Stimulated activated CD4-positive, alpha-beta T cell treated with anti-CD3 and anti-CD28 coated beads, Interleukin-1b, Interleukin-23, amount 100 ng/mL, for 4 hours (primary cell): ENCODE measurements around the gene CYSTM1.

ENCODE experiments used
- DNase-seq, 2 donors: peaks; one replicate each; pipeline ENCODE4 v3.0.0-alpha.2; 2020; ENCODE audit warnings: low read depth in 2 of 2

CYSTM1 gene, protein sequence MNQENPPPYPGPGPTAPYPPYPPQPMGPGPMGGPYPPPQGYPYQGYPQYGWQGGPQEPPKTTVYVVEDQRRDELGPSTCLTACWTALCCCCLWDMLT

DNA sequence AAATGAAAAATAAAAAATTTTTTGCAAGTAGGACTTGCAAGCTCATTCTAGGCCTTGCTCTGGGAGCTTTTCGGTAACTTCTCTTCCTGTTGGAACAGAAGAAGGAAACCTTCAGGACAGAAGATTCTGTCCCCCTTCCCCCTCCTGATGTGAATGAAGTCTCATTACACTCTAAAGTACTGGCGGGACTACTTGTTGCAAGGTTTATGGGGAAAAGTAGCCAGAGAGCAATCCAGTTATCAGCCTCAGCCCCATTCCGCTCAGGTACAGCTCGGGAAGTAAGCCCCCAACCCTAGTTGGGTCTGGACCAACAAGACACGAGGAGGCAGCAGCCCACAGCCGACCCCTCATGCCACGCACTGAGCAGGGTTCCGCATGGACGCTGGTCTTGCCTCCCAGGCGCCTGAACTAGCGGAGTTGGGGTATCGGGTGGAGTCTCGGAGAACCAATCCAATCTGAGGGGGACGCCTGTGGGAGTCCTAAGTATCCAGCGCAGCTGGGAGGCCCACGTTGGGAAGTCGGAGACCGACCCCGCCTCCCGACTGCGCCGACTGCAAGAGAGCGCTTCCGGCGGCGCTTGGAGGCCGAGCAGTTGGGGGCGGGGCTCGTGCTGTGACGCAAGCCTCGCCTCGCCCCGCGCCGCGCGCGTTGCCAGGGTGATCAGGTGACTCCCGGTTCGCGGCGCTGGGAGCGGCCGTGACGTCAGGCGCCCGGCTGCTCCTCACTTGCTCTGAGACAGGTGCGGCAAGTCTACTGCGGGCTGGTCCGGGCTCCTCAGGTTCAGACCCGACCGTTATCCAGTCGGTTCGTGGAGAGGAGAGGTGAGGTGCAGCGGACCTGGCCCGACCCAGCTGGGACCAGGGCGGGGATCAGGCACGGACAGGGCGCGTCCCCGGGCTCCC lies at the start of gene CYSTM1:
TSS of gene CYSTM1 (plus strand) at position 724 of the 902 bp plus-strand sequence. CDS start 19,278 bp downstream, outside the sequence.
- peak; percentile 94 to 97 for DNase-seq

DNA sequence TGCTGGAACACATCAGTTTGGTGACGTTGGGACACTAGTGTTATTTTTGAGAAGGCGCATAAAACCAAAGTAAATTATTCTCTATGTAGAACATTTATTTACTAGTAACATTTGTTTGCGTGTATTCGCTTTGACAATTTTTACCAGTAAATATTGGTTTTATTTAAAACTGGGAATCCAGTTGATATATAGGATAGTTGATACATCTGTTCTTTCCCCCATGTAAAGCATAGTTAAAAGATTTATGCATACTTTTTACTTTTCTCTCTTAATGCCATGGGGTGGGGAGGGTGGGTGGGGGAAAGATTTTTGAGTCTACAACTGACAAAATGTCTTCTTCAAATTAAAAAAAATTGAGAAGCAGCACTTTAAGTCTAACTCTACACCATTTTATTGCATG lies 49.4 kb upstream of the CYSTM1 start, which contains the start of gene IGIP:
TSS of gene IGIP (plus strand) at position 301 of the 400 bp plus-strand sequence. CDS start 2,540 bp downstream, outside the sequence.
- DNase-seq, result no peak

DNA sequence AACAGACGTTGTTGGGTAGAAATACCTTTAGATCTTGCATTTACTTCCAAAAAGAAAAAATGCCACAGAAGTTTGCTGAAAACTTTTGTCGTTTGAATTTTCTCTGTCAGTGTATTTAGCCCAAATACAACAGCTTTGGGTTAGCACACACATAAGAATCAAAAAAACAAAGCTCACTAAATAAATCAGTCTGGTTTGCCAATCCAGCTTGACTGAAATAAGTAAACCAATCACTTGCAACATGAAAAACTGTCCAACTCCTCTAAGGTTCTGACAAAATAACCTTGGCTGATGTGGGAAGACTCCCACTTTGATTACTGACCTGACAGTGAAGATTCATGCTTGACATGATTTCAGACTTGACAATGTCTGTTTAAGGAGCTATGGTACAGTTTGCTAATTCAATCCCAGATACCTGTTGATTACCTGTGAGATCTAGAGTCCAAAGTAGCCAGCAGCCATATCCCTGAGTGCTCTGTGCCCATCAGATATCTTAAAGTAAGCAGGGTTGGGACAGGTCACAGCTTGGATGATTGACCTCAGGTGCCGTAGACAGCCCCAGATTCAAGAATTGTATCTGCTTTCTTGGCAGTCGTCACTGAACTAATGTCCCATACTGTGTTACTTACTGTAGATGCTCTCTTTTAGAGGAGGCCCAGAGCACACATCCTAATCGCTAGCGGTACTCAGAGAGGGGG lies 48.5 kb upstream of the CYSTM1 start:
- no peak for DNase-seq

DNA sequence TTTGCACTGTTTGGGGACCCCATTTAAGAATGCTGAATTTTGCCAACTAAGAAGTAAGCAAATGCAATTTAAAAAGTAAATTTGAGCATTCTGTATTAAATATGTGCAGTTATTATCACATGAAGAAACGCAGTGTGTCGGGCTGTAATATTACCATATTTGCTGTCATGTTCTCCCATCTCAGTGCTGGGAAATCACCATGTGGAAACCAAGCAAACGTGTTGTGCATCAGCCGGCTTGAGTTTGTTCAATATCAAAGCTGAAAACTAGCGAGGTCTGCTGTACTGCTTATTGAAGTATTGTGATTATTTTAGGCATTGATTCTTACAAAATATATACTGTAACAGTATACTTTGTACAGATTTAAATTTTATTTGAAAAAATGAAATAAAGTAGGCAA lies 46.6 kb upstream of the CYSTM1 start:
- DNase-seq, result no peak

DNA sequence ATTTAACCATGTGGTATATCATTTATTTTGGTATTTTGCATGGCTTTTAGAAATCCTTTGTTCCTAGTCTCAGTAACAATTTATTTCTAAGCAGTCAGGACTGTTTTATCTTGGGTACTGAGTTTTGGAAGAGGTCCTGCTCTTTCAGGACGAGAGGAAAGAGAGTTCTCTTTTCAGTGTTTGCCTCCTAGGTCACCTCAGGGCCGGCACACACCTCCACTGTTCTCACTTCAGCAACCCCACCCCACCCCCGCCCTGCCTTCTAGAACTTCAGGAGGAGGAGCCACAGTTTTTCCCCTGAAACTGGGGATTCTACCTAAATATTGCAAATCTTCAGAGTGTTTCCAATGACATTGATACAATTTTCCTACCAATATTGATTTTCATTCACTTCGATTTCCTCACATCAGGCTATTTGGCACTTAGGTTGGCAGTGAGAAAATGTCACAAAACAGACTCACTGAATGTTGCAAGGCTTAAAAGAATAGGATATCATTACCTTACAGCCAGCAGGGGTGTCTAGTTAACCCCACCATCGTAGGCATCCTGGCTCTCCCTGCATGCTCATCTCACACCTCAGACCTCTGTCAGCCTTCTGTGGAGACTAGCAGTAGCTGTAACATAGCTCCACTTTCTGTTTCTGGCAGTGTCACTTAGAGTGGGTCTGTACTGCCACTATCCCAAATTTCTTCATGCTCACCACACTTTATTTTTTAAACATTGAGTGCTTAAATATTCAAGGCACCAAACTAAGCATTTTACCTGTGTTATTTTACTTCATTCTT lies 43.8 kb upstream of the CYSTM1 start:
- DNase-seq, result no peak

DNA sequence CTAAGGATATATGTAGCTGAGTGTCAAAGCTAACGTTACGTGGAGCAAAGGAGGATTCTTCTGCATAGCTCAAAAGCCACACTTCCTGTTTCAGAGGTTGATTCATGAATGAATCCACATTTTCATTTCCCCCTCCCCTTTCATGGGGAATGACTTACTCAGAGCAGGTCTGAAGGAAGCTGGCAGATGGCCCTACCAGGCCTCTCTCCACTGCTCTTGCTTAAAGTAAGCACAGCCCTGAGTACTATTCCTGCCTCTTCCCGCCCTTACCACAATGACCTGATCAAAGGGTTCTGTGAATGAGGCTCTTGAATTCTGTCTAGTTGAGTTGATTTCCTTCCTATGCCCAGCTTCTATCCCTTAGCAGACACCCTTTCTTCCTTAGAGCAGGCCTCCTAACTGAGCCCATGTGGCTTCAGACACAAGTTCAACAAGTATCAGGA lies 43.0 kb upstream of the CYSTM1 start:
- DNase-seq, result no peak

DNA sequence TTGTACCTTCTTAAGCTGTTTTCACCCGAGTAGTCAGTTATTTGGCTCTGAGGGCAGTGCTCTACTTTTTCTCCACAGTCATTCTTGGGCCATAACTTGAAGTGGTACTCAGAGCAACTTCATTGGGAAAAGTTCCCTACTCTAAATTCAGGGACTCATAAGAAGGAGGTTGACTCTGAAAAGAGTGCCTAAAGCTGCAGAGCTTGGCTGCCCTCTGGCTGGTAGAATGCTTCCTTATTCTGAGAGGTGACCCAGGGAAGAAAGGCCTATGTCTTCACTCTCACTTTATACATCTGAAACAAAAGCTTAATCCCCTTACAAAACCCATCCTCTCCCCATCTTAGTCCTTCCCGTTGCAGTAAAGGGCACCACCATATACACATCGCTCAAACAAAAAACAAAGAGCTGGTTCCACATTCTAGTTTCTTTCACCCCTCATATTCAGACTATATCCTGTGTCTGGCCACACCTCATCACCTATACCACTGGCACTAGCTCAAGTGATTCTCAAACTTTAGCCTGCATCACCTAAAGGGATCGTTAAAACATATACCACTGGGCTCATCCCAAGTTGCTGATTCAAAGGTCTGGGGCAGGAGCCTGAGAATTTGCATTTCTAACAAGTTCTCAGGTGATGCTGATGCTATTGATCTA lies 41.3 kb upstream of the CYSTM1 start:
- DNase-seq, result no peak

DNA sequence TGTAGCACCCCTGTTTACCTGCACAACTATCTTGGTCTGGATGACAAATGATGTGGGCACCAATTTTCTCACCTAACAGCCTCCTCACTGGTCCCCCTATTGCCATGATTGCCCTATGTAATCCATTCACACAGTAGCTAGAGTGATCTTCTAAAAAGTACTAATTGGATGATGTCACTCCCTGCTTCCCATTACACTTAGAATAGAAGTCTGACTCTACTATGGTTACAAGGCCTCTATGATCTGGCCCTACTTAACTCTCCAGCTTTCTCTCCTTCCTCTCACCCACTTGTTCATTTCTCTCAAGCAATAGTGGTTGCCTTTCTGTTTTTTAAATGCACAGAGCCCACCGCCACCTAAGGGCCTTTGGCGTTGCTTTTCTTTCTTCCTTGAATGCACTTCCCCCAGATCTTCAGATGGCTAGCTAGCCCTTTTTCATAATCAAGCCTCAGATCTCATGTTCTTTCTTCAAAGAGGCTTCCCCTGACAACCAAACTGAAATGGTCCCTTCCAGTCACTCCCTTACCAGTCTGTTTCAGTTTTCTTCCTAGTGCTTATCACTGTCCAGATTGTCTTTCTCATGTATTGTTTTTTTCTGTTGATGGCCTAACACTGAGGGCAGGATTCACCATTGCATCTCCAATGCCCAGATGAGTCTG lies 40.6 kb upstream of the CYSTM1 start:
- DNase-seq, result no peak

DNA sequence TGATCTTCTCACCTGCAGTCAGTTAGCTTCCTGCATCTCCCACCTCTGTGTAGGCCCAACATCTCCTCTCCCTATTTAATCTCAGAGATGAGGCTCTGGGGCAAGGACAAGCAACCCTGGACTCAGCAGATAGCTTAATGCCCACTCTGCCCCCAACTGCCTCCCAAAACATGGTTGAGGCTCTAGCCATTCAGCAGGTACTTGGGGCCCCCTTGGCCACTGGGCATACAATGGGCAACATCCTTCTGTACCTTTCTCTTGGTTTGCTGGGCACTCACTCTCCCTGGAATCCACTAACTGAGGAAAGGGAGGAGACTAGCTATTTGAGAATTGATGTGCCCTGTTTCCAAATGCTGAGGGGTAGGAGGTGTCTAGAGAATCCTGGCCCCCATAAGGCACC lies 39.9 kb upstream of the CYSTM1 start:
- no peak for DNase-seq

DNA sequence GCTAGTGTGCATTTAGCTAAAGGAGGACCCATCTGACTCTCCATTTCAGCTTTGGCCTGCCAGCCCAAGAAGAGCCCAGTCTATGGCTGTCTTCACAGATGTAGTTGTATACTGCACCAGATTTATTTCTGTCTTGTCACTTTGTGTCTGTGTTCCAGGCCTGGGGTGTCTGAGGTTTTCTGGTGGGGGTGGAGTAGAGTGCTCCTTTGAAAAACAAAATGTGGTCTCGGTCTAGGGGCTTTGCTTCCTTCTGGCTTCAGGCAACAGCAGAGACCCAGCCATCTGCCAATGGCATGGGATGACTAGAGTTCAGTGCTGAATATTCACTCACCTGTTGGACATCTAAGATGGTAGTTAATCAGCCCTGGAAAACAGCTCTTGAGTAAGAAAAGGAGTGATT lies 38.4 kb upstream of the CYSTM1 start:
- no peak for DNase-seq

DNA sequence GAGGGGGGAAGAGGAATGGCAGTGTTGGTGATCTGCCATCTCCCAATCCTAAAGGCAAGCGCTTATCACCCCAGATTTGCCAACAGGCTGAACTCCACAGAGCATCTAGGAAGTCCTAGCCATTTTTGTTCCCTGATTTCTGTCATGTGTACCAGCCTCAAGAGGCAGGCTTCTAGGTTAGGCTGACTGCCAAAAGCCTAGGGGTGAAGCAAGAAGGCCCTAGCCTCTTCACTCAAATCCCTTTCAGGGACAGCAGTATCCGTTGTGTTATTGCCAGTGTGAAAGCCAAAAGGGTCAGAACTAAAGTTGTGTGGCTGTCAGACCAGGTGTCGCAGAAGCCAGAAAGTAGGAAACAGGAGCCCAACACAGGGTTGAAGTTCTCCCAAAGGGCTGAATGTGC lies 34.6 kb upstream of the CYSTM1 start:
- DNase-seq, result no peak

DNA sequence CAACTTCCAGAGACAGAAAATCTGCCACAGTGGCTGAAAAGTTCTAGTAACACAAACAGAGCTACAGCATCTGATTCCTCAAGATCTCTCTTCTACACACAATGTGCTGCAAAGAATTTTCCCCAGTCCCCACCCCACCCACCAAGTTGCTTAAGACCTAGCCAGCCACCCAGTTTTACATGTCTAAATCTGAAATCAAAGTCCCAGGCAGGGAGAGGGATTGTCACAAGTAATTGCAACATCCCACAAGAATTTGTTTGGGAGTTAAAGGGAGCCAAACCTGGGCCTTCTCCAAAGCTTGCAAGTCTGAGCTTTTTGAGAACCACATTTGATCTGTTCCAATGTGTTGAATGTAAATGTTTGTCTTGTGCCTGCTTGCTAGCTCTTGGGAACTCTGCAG lies 33.7 kb upstream of the CYSTM1 start:
- no peak for DNase-seq

DNA sequence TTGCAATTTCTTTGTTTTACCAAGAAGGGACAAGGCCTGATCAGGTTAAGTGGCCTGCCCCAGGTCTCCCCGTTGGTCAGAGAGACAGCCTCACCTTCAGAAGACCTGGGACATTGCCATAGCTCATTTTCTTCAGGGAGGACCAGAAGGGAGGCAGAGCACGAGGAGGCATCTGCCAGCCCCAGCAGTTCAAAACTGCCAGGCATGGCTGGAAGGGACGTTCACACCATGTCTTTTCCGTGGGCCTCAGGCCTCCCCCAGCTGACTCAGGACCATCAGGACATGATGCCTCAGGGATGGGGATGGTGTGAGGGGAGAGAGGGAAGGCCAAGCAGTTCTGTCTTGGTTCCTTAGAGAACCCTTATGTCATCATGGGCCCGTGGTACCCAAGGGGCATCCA lies 32.7 kb upstream of the CYSTM1 start:
- no peak for DNase-seq

DNA sequence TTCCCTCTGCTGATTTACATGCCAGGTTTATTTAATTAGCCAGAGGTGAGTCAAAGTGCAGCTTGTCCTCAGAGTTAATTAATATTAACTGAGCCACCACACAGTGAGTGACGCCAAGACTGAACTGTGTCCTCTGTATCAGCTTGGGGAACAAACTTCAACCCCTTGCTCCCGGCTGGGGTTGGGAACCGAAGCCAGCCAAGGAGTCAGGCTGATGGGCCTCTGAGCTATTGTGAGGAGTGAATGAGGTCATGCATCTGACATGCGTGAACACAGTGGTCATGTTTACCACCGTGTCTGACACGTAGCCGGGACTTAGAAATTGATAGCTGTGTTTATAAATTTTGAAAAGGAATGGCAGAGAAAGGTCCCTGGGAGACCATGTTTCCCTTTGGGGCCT lies 32.1 kb upstream of the CYSTM1 start:
- no peak for DNase-seq

DNA sequence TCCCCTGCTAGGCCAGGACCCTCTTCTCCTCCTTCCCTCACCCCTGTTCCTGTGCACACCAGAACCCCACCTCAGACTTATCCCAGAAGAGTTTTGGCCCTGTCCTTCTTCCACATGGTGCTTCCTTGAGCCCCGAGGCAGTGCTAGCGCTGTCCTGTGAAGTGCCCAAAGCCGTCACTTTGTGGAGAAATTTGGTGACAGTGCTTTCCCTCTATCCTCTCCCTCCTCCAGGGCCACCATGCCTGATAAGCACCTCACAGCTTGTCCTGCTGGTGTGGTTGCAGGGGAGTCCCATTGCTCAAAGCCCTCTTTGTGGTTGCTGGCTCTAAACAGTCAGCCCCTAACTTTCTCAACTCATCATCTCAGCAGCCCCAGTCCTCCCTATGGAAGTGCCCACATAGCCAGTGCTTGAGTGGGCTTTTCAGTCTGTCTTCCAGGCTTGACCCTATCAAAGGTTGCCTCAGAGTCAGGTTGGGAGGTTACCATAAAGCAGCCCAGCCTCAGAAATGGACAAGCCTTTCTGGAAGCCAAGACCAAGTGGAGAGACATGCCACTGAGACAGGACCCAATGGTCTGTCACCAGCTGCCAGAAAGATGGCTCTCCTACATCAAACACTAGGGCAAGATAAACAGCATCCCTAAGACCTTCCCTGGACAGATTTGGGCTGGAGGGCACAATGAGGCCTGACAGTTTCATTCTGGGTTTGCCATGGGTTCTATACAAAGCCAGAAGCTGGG lies 31.3 kb upstream of the CYSTM1 start:
- no peak for DNase-seq

DNA sequence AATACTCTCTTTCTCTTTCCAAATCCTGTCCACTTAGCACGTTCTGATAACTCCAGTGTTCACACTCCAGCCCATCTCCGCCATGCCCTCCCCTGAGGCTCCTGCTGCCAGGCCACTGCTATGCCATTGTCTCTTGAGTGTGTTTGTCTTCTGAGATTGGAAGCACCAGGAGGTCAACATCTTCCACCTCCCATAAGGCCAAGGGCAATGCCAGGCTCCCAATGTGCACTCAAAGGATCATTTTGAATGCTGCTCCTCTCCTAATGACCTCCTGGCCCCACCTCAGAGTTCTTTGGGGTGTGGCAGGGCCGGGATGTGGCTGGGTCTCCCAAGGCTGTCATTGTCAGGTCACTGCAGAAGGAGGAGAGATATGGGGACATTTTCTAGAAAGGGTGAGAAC lies 29.7 kb upstream of the CYSTM1 start:
- no peak for DNase-seq

DNA sequence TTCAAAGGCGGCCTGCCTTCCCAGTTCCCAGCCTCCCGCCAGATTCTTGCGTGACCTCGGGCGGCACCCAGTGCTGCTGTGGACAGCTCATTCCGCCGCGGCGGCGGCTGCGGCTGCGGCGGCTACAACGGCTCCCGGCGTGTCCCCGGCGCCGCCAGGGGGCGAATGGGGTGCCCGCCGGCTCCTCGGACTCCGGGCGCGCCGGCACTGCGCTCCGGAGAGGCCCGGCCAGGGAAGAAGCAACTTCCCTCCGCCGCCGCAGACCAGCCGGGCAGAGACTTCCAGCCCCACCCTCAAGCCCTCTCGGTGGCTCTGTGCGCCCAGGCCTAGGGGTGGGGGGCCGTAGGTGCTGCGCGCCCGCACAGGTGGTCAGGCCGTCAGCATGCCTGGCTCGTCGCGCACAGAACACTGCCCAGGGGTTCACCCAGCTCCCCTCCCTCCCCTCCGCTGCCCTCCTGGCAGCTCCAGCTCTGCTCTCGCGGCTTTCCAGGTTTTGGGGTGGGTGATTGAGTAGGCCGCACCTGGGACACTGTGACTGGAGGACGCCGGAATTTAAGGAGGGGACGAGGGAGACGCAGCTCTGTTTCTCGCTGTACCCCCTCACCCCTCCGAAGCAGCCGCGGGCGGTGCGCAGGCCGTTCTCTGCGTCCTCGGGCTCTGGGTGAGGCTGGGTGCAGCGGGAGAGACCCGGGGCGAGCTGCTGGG lies 29.0 kb upstream of the CYSTM1 start:
- DNase-seq, result peak; percentile 36 to 59

DNA sequence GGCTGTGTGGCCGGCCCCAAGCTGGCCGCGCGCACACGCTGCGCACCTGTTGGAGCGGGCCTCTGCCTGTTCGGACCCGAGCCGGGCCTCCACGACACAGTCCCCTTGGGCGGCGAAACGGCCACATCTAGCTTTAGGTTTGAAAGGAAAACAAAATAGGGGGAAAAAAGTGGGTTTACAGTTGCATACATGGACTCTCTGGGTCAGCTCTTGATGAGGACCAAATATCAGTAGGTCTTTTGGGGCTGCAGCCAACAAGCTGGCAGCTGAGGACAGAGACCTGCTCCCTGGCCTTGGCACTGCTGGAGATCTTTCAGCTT lies 28.5 kb upstream of the CYSTM1 start:
- DNase-seq, result no peak

DNA sequence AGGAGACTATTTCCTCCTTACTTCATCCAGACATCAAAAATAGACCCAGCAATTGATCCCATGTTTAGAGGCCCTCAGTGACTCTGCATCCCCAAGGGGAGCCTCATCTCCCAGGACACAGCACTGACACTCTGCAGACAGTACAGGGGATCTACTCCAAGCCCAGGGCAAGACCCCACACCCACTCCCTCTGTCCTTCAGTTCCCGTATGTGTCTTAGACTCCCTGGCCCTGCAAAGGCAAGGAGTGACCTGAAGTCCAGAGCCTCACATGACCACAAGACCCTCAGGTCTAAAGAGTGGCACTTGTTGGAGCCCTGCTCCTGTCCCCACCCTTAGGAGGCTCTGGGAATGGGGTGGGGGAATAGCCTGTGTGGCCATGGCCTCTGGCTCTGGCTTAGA lies 27.5 kb upstream of the CYSTM1 start:
- DNase-seq, result no peak

DNA sequence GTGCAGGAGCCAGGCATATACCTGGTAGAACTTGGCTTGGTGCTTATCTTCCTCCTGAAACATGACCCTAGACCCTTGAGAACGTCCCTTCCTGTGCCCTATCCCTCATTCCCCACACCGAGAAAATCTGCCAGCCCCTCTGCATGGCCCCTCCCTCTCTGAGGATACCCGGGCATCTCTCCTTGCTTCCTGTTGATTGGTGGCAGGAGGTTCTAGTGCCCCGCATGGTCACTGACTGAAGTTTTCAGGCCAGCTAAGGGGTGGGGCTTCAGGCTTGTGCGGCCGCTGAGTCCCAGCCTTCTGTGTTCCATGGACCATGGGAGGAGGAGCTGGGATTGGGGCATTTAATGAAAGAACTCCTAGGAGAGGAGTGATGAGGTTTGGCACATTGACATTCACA lies 26.5 kb upstream of the CYSTM1 start:
- DNase-seq, result no peak
